Neural cell (in vitro differentiated cells): ENCODE results near the gene MACROD1. TPM values are rescaled to one million over a fixed set of nuclear protein-coding genes. Genes with fewer than 3 reads are reported as not detected.

Experiments used
- H2AFZ ChIP-seq: fragments of 200-600, 300-800 bp; sonication (generic), shearing (Covaris generic); 2 replicates; pipeline ENCODE4 v1.6.0; 2014; ENCODE audit warnings: low read depth, mild to moderate bottlenecking, antibody characterized with exemption, low read length, moderate library complexity
- H3F3A ChIP-seq: fragments of 200-600 bp; shearing (Covaris generic); 2 replicates; pipeline ENCODE4 v1.6.1; 2016; ENCODE audit warnings: mild to moderate bottlenecking, moderate library complexity, mixed read lengths, antibody characterized with exemption, low read length; ENCODE audit not compliant: insufficient read depth, poor library complexity, severe bottlenecking
- H3K27ac ChIP-seq: fragments of 200-600, 300-800 bp; sonication (generic), shearing (Covaris generic); 2 replicates; pipeline ENCODE4 v1.5.1; 2014; ENCODE audit warnings: mild to moderate bottlenecking, low read length, moderate library complexity
- H3K27me3 ChIP-seq: fragments of 300-800, 200-600 bp; sonication (generic), shearing (Covaris generic); 2 replicates; pipeline ENCODE4 v1.6.0; 2014; ENCODE audit warnings: mild to moderate bottlenecking, low read depth, low read length, moderate library complexity; ENCODE audit not compliant: insufficient read depth
- H3K36me3 ChIP-seq: fragments of 300-800, 200-600 bp; sonication (generic), shearing (Covaris generic); 2 replicates; pipeline ENCODE4 v1.5.1; 2014; ENCODE audit warnings: mild to moderate bottlenecking, antibody characterized with exemption, low read length, moderate library complexity; ENCODE audit not compliant: insufficient read depth
- H3K4me2 ChIP-seq: fragments of 300-800, 200-600 bp; sonication (generic), shearing (Covaris generic); 2 replicates; pipeline ENCODE4 v1.6.0; 2014; ENCODE audit warnings: mild to moderate bottlenecking, low read length
- H3K4me3 ChIP-seq: fragments of 300-800, 200-600 bp; sonication (generic), shearing (Covaris generic); 2 replicates; pipeline ENCODE4 v1.5.1; 2014; ENCODE audit warnings: mild to moderate bottlenecking, low read length, moderate library complexity
- H3K79me2 ChIP-seq: fragments of 200-600 bp; shearing (Covaris generic); replicated peaks from 2 replicates; pipeline ENCODE4 v1.6.0; 2014; ENCODE audit warnings: mild to moderate bottlenecking, low read length, moderate library complexity; ENCODE audit not compliant: insufficient read depth
- H3K9ac ChIP-seq: fragments of 300-800, 200-600 bp; sonication (generic), shearing (Covaris generic); 2 replicates; pipeline ENCODE4 v1.6.1; 2016; ENCODE audit warnings: mild to moderate bottlenecking, low read length, mixed read lengths
- H3K9me2 ChIP-seq: fragments of 200-600 bp; shearing (Covaris generic); 2 replicates; pipeline ENCODE4 v1.6.1; 2016; ENCODE audit warnings: mild to moderate bottlenecking, low read length, mixed read lengths; ENCODE audit not compliant: insufficient read depth
- H3K9me3 ChIP-seq: fragments of 200-600, 300-800 bp; sonication (generic), shearing (Covaris generic); 2 replicates; pipeline ENCODE4 v1.6.1; 2016; ENCODE audit warnings: mild to moderate bottlenecking, mixed run types, low read length, moderate library complexity, mixed read lengths
- H4K20me1 ChIP-seq: fragments of 200-600 bp; shearing (Covaris generic); 2 replicates; pipeline ENCODE4 v1.6.1; 2016; ENCODE audit warnings: mild to moderate bottlenecking, mixed run types; ENCODE audit not compliant: insufficient read depth
- EP300 ChIP-seq: fragments of 450-650 bp; conservative IDR thresholded peaks from 2 replicates; pipeline ENCODE4 v1.6.1; 2014; ENCODE audit warnings: antibody characterized with exemption, mild to moderate bottlenecking, moderate library complexity; ENCODE audit not compliant: poor library complexity, severe bottlenecking
- EZH2 ChIP-seq: fragments of 200-600, 300-800 bp; shearing (Covaris generic), sonication (generic); IDR thresholded peaks from 2 replicates; pipeline ENCODE4 v1.6.1; 2014; ENCODE audit warnings: antibody characterized with exemption, low read length, borderline replicate concordance, mild to moderate bottlenecking; ENCODE audit not compliant: insufficient read depth, poor library complexity, severe bottlenecking
- MXI1 ChIP-seq: fragments of 450-650 bp; conservative IDR thresholded peaks from 2 replicates; pipeline ENCODE4 v1.6.1; 2014; ENCODE audit warnings: antibody characterized with exemption, mild to moderate bottlenecking; ENCODE audit not compliant: poor library complexity, severe bottlenecking
- POLR2AphosphoS5 ChIP-seq: IDR thresholded peaks from 2 replicates; pipeline ENCODE4 v1.6.1; 2012
- RAD21 ChIP-seq: fragments of 450-650 bp; conservative IDR thresholded peaks from 2 replicates; pipeline ENCODE4 v1.6.1; 2014; ENCODE audit warnings: antibody characterized with exemption, mild to moderate bottlenecking, moderate library complexity
- SMC3 ChIP-seq: fragments of 450-650 bp; conservative IDR thresholded peaks from 2 replicates; pipeline ENCODE4 v1.6.1; 2014; ENCODE audit warnings: antibody characterized with exemption, mild to moderate bottlenecking, moderate library complexity; ENCODE audit not compliant: poor library complexity
- TAF1 ChIP-seq: IDR thresholded peaks from 2 replicates; pipeline ENCODE4 v1.6.1; 2012; ENCODE audit warnings: low read depth
- polyA plus RNA-seq: library from polyadenylated mRNA; depleted of rRNA; stranded (reverse); fragments of >200 nt; gene quantifications from 2 replicates; pipeline ENCODE4 v1.2.3, GENCODE V29; 2014
- TF ChIP-seq, protein P1 (sequence below): IDR thresholded peaks from 2 replicates; pipeline ENCODE4 v1.6.1; 2012; ENCODE audit warnings: borderline replicate concordance
- TF ChIP-seq, protein P2 (sequence below): fragments of 450-650 bp; IDR thresholded peaks from 2 replicates; pipeline ENCODE4 v1.5.1; 2014; ENCODE audit warnings: antibody characterized with exemption, mild to moderate bottlenecking, moderate library complexity; ENCODE audit not compliant: poor library complexity, severe bottlenecking

MACROD1 gene
- polyA plus RNA-seq, 1 donor from 2014 or later: 30.8 TPM

DNA sequence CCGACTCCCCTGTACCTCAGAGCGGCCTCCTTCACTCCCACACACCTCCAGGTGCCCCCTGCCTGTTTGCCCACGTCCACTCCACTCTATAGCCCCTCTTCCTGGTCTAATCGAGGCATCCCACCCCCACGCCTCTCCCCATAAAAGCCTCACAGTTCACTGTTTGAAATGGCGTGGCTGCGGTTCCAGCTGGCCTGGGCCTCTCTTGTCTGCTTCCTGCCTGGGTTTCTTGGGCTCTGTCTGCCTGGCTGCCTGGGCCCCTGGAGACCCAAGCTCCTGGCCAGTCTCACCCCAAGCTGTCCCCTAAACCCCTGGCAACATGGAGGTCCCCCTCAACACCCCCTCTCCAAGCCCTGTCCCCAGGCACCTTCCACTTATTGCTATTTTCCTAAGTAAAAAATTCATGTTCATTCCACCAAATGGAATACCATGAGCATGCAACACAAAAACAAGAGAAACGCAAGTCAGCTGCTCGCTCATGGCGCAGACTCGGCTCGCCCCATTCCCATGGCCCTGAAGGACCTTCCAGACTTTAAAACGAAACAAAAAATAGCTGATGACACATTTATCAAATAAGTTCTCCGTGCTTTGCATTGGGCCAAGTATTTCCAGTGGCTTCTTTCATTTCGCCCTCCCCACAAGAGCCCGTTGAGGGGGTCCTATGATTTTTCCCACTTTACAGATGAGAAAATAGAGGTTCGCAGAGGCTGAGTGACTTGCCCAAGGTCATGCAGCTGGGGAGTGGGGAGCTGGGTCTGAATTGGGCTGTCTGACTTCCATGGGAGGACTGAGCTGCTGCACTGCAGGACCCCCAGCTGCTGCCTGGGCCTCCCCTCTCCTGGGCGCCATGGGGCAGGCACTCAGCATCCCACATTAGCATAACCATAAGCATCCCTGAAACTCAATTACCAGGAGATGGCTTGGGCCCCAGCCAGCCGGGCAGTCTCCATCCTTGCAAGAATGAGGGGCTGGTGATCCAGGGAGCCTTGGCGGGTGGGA, 141.9 kb downstream of the MACROD1 start:
- Histone ChIP-seq H2AFZ (no peak overlapping the region), H3F3A (no peaks in the 10 kb centered on the region), H3K9me2 (no peaks in the 10 kb centered on the region), H4K20me1 (no peaks in the 10 kb centered on the region), H3K27ac (no peak overlapping the region), H3K9me3 (no peaks in the 10 kb centered on the region), H3K4me3 (no peak overlapping the region), H3K36me3 (no peaks in the 10 kb centered on the region), H3K9ac (no peak overlapping the region), H3K4me2 (no peak overlapping the region), H3K27me3 (no peaks in the 10 kb centered on the region), H3K79me2 (no peaks in the 10 kb centered on the region)
- TF ChIP-seq MXI1: no peak
- no peak for TF ChIP-seq POLR2AphosphoS5
- TF ChIP-seq, protein P1, sequence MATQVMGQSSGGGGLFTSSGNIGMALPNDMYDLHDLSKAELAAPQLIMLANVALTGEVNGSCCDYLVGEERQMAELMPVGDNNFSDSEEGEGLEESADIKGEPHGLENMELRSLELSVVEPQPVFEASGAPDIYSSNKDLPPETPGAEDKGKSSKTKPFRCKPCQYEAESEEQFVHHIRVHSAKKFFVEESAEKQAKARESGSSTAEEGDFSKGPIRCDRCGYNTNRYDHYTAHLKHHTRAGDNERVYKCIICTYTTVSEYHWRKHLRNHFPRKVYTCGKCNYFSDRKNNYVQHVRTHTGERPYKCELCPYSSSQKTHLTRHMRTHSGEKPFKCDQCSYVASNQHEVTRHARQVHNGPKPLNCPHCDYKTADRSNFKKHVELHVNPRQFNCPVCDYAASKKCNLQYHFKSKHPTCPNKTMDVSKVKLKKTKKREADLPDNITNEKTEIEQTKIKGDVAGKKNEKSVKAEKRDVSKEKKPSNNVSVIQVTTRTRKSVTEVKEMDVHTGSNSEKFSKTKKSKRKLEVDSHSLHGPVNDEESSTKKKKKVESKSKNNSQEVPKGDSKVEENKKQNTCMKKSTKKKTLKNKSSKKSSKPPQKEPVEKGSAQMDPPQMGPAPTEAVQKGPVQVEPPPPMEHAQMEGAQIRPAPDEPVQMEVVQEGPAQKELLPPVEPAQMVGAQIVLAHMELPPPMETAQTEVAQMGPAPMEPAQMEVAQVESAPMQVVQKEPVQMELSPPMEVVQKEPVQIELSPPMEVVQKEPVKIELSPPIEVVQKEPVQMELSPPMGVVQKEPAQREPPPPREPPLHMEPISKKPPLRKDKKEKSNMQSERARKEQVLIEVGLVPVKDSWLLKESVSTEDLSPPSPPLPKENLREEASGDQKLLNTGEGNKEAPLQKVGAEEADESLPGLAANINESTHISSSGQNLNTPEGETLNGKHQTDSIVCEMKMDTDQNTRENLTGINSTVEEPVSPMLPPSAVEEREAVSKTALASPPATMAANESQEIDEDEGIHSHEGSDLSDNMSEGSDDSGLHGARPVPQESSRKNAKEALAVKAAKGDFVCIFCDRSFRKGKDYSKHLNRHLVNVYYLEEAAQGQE: no peak
- TF ChIP-seq EZH2: no peak
- no peak for TF ChIP-seq RAD21
- no peak for TF ChIP-seq TAF1

DNA sequence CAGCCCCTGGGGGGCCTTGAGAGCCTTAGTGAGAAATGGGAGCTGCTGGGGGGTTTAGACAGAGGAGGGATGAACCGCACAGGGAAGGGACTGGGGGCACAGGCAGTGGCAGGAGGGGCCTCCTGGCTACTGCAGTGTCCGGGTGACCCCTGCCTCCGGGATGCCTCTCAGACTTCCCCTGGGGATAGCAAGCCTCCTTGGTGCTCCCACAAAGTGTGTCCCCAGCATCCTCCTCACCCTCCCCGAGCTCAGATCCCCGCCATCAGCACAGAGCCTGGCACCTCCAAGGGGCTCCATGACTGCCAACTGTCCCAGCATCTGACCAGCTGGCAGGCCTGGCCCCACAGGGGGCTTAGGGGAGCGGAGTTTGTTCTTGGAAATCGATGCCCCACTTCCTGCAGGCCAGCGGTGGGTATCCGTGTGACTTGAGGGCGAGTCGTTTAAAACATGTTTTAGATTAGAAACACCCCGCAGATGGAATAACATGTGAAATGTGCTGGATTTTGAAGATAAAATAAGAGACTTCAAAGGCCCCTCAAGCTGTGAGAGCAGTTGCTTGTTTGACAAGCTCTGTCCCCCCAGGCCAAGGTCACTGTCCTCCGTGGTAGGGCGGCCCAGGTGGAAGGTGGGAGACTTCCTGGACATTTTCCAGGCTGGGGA, 143.7 kb downstream of the MACROD1 start:
- no peaks in the 10 kb centered on the region for H3K36me3 ChIP-seq
- no peak overlapping the region for H3K4me2 ChIP-seq
- no peaks in the 10 kb centered on the region for H3K9me3 ChIP-seq
- H3K79me2 ChIP-seq: no peaks in the 10 kb centered on the region
- H3K9me2 ChIP-seq: no peaks in the 10 kb centered on the region
- H4K20me1 ChIP-seq: no peaks in the 10 kb centered on the region
- no peaks in the 10 kb centered on the region for H3F3A ChIP-seq
- TF ChIP-seq POLR2AphosphoS5 (no peak), SMC3 (no peak), MXI1 (no peak), EP300 (no peak), EZH2 (no peak), RAD21 (no peak), TAF1 (no peak)
- TF ChIP-seq, protein P1: no peak
- TF ChIP-seq, protein P2, sequence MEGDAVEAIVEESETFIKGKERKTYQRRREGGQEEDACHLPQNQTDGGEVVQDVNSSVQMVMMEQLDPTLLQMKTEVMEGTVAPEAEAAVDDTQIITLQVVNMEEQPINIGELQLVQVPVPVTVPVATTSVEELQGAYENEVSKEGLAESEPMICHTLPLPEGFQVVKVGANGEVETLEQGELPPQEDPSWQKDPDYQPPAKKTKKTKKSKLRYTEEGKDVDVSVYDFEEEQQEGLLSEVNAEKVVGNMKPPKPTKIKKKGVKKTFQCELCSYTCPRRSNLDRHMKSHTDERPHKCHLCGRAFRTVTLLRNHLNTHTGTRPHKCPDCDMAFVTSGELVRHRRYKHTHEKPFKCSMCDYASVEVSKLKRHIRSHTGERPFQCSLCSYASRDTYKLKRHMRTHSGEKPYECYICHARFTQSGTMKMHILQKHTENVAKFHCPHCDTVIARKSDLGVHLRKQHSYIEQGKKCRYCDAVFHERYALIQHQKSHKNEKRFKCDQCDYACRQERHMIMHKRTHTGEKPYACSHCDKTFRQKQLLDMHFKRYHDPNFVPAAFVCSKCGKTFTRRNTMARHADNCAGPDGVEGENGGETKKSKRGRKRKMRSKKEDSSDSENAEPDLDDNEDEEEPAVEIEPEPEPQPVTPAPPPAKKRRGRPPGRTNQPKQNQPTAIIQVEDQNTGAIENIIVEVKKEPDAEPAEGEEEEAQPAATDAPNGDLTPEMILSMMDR: no peak
- H3K27ac ChIP-seq: no peak overlapping the region
- peak overlapping the region; percentile 9 for H3K9ac ChIP-seq
- no peaks in the 10 kb centered on the region for H3K27me3 ChIP-seq
- no peak overlapping the region for H2AFZ ChIP-seq
- no peak overlapping the region for H3K4me3 ChIP-seq
